Activated naive CD8-positive, alpha-beta T cell treated with anti-CD3 and anti-CD28 coated beads for 36 hours (primary cell): Measurements from ENCODE around the gene CFAP298. TPM values are rescaled to one million over a fixed set of nuclear protein-coding genes. Genes with fewer than 3 reads are reported as not detected.
"Not testable (repeated sequence)": the region's sequence is repeated elsewhere in the genome, so short reads cannot be mapped to it uniquely, and the experiment has no call there.

ENCODE experiments used
- DNase-seq: peaks from one replicate; pipeline ENCODE4 v3.0.0; 2021
- H3K27ac Mint-ChIP-seq: one replicate; pipeline ENCODE4 v1.8.0; 2022; ENCODE audit warnings: mild to moderate bottlenecking, moderate library complexity, mixed read lengths
- H3K27me3 Mint-ChIP-seq: one replicate; pipeline ENCODE4 v1.8.0; 2022; ENCODE audit warnings: mild to moderate bottlenecking, mixed read lengths
- H3K36me3 Mint-ChIP-seq: one replicate; pipeline ENCODE4 v1.8.0; 2021; ENCODE audit warnings: mild to moderate bottlenecking, mixed read lengths
- H3K4me1 Mint-ChIP-seq: one replicate; pipeline ENCODE4 v1.8.0; 2021; ENCODE audit warnings: mixed read lengths
- H3K4me3 Mint-ChIP-seq: one replicate; pipeline ENCODE4 v1.8.0; 2022; ENCODE audit warnings: mild to moderate bottlenecking, moderate library complexity, mixed read lengths
- H3K9me3 Mint-ChIP-seq: one replicate; pipeline ENCODE4 v1.8.0; 2022; ENCODE audit warnings: mixed read lengths
- total RNA-seq, 2 experiments: library from RNA; stranded (reverse); gene quantifications; one replicate each; pipeline ENCODE4 v1.2.3, GENCODE V29; 2021

Gene CFAP298
- total RNA-seq, 2 experiments from 2014 or later: 47.2 to 48.5 TPM

DNA sequence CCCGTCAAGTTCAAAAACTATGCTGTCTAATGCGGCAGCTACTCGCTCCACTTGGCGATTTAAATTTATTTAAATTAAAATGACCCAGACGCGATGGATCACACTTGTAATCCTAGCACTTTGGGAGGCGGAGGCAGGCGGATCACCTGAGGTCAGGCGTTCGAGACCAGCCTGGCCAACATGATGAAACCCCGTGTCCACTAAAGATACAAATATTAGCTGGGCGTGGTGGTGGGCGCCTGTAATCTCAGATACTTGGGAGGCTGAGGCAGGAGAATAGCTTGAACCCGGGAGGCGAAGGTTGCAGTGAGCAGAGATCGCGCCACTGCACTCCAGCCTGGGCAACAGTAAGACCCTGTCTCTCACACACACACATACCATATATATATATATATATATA, 1.2 kb downstream of the CFAP298 start:
- H3K27me3 Mint-ChIP-seq, H3K4me1 Mint-ChIP-seq, H3K9me3 Mint-ChIP-seq, DNase-seq, H3K27ac Mint-ChIP-seq, H3K36me3 Mint-ChIP-seq: not testable (repeated sequence)
- peak overlapping the region; percentile 72 for H3K4me3 Mint-ChIP-seq

DNA sequence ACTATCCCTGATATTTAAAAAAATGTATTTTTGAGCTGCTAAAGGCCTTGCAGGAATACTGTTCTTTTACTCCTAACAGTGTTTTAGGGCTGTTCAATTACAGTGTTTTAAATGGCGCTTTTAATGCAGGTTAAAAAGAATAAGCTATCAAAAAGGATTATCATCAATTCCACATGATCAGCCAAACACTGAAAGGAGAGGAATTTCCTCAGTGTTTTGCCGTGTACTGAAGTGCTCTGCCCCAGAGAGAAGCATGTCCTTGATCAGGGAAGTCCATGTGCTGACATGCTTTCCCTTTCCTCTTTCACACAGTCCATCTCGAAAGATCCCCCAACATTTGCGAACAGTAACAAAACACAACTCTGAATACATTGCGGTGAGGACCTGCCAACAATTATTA, 3.3 kb downstream of the CFAP298 start:
- H3K4me3 Mint-ChIP-seq: no peak overlapping the region
- peaks cover 6% of the 10 kb centered on the region for H3K4me1 Mint-ChIP-seq
- H3K27me3 Mint-ChIP-seq: no peaks in the 10 kb centered on the region
- no peak overlapping the region for H3K27ac Mint-ChIP-seq
- H3K36me3 Mint-ChIP-seq: peaks cover 17% of the 10 kb centered on the region
- no peak for DNase-seq
- no peaks in the 10 kb centered on the region for H3K9me3 Mint-ChIP-seq

- H3K4me1 Mint-ChIP-seq: peaks cover 2% of the 10 kb centered on the region
- H3K27me3 Mint-ChIP-seq: no peaks in the 10 kb centered on the region
- H3K27ac Mint-ChIP-seq: no peak overlapping the region
- H3K4me3 Mint-ChIP-seq: no peak overlapping the region
- no peak for DNase-seq
- peaks cover 23% of the 10 kb centered on the region for H3K36me3 Mint-ChIP-seq
- no peaks in the 10 kb centered on the region for H3K9me3 Mint-ChIP-seq
These were observed 6.7 kb downstream of the CFAP298 start for GRCh38 chr21:32605469-32605868.

GRCh38 chr21:32604464-32604863, 7.7 kb downstream of the CFAP298 start:
- H3K4me3 Mint-ChIP-seq: no peak overlapping the region
- peaks cover 20% of the 10 kb centered on the region for H3K36me3 Mint-ChIP-seq
- H3K27ac Mint-ChIP-seq: no peak overlapping the region
- H3K4me1 Mint-ChIP-seq: no peaks in the 10 kb centered on the region
- no peak for DNase-seq
- no peaks in the 10 kb centered on the region for H3K9me3 Mint-ChIP-seq
- no peaks in the 10 kb centered on the region for H3K27me3 Mint-ChIP-seq

GRCh38 chr21:32603131-32603530, 9.0 kb downstream of the CFAP298 start:
- Mint-ChIP-seq H3K27me3 (no peaks in the 10 kb centered on the region), H3K4me3 (no peak overlapping the region), H3K4me1 (no peaks in the 10 kb centered on the region), H3K27ac (no peak overlapping the region), H3K36me3 (peaks cover 20% of the 10 kb centered on the region), H3K9me3 (no peaks in the 10 kb centered on the region)
- DNase-seq: no peak

- DNase-seq: no peak
- Mint-ChIP-seq H3K4me1 (no peaks in the 10 kb centered on the region), H3K27ac (no peak overlapping the region), H3K4me3 (no peak overlapping the region), H3K36me3 (peaks cover 19% of the 10 kb centered on the region), H3K27me3 (no peaks in the 10 kb centered on the region), H3K9me3 (no peaks in the 10 kb centered on the region)
These were observed 10.1 kb downstream of the CFAP298 start for GRCh38 chr21:32602099-32602498.

GRCh38 chr21:32599526-32599925, 12.7 kb downstream of the CFAP298 start:
- Mint-ChIP-seq H3K27me3 (no peaks in the 10 kb centered on the region), H3K4me1 (peaks cover 2% of the 10 kb centered on the region), H3K4me3 (no peak overlapping the region), H3K9me3 (no peaks in the 10 kb centered on the region), H3K27ac (peak overlapping the region; percentile 38), H3K36me3 (peaks cover 9% of the 10 kb centered on the region)
- no peak for DNase-seq

DNA sequence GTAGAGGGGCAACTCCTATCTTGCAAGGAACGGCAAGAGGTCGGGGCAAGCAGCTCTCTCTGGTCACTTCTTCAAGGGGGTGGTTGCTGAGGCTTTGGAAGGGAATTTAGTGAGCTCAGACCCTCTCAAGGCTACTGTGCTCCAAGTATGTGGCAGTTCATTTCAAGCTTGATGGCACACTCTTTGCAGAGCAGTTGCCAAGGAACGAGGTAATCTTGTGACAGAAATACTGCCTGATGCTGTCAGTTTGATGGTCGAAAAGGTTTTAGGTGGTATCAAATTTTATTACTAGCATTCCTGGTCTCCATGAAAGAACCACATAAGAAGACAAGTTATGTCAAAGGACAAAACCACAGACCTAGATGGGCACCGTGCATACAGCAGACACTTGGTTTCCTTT, 13.1 kb downstream of the CFAP298 start:
- Mint-ChIP-seq H3K27me3 (no peaks in the 10 kb centered on the region), H3K36me3 (peaks cover 6% of the 10 kb centered on the region), H3K9me3 (no peaks in the 10 kb centered on the region), H3K4me1 (peaks cover 2% of the 10 kb centered on the region), H3K4me3 (no peak overlapping the region), H3K27ac (peak overlapping the region; percentile 38)
- no peak for DNase-seq

GRCh38 chr21:32597205-32597604, 15.0 kb downstream of the CFAP298 start:
- H3K4me1 Mint-ChIP-seq: peaks cover 2% of the 10 kb centered on the region
- H3K4me3 Mint-ChIP-seq: no peak overlapping the region
- no peaks in the 10 kb centered on the region for H3K36me3 Mint-ChIP-seq
- H3K27me3 Mint-ChIP-seq: no peaks in the 10 kb centered on the region
- DNase-seq: no peak
- H3K9me3 Mint-ChIP-seq: no peaks in the 10 kb centered on the region
- H3K27ac Mint-ChIP-seq: no peak overlapping the region

- DNase-seq: no peak
- Mint-ChIP-seq H3K4me1 (peaks cover 2% of the 10 kb centered on the region), H3K9me3 (no peaks in the 10 kb centered on the region), H3K4me3 (no peak overlapping the region), H3K27ac (no peak overlapping the region), H3K36me3 (no peaks in the 10 kb centered on the region), H3K27me3 (no peaks in the 10 kb centered on the region)
These were observed 16.7 kb downstream of the CFAP298 start for GRCh38 chr21:32595431-32595830.

DNA sequence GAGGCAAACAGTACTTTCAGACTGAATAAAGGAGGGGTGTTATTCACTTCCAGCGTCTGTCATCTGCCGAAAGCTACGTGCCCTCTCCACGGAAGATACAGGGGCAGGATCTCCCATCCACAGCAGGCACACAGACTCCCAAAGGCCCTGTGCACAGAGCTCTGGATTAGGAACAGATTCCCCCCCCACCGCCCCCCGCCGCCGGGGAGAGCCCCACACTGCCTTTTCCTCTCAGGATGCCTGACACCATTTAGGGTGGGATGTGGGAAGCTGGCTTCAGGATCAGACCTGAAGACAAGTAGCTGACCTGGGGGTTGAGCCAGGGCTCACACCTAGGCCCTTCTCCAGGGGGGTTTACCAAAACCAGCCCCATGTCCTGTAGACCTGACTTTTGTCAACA, 18.5 kb downstream of the CFAP298 start:
- no peak overlapping the region for H3K4me3 Mint-ChIP-seq
- peaks cover 2% of the 10 kb centered on the region for H3K4me1 Mint-ChIP-seq
- H3K9me3 Mint-ChIP-seq: no peaks in the 10 kb centered on the region
- no peak overlapping the region for H3K27ac Mint-ChIP-seq
- DNase-seq: no peak
- H3K27me3 Mint-ChIP-seq: no peaks in the 10 kb centered on the region
- H3K36me3 Mint-ChIP-seq: no peaks in the 10 kb centered on the region

GRCh38 chr21:32592929-32593502, 19.2 kb downstream of the CFAP298 start:
- Mint-ChIP-seq H3K4me1 (peaks cover 2% of the 10 kb centered on the region), H3K27ac (no peak overlapping the region), H3K4me3 (no peak overlapping the region), H3K9me3 (no peaks in the 10 kb centered on the region), H3K36me3 (no peaks in the 10 kb centered on the region), H3K27me3 (no peaks in the 10 kb centered on the region)
- no peak for DNase-seq

DNA sequence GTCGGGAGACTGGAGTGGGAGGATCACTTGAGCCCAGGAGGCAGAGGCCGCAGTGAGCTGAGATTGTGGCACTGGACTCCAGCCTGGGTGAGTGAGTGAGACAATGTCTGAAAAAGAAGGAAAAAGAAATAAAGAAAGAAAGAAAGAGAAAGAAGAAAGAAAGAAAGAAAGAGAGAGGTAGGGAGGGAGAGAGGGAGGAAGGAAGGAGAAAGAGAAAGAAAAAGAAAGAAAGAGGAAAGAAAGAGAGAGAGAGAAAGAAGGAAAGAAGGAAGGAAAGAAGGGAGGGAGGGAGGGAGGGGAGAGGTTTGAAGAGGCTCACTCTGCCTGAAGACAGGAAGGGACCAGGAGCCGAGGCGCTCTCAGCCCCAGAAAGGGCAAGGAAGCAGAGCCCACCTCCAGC, 22.0 kb downstream of the CFAP298 start:
- no peaks in the 10 kb centered on the region for H3K9me3 Mint-ChIP-seq
- H3K4me3 Mint-ChIP-seq: no peak overlapping the region
- H3K36me3 Mint-ChIP-seq: no peaks in the 10 kb centered on the region
- no peaks in the 10 kb centered on the region for H3K4me1 Mint-ChIP-seq
- no peaks in the 10 kb centered on the region for H3K27me3 Mint-ChIP-seq
- H3K27ac Mint-ChIP-seq: no peak overlapping the region
- no peak for DNase-seq

DNA sequence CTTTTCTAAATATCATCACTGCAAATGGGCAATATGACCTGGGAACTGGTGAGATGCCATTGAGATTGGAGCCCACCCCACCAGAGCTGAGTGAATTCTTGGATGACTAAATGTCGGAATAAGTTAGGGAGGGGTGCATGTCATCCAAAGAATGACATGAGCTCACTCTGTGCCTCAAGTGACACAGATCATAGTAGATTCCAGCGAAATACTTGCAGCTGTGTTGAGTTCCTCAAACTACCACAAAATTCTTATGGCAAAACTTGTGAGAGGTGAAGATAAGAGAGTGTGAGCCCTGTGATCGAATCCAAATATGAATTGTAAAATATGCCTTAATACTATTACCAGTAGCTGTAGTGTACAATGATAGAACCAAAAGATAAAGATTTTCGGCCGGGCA, 24.5 kb downstream of the CFAP298 start:
- H3K27ac Mint-ChIP-seq: no peak overlapping the region
- H3K4me3 Mint-ChIP-seq: no peak overlapping the region
- no peaks in the 10 kb centered on the region for H3K4me1 Mint-ChIP-seq
- H3K36me3 Mint-ChIP-seq: no peaks in the 10 kb centered on the region
- no peaks in the 10 kb centered on the region for H3K9me3 Mint-ChIP-seq
- no peak for DNase-seq
- H3K27me3 Mint-ChIP-seq: no peaks in the 10 kb centered on the region

- Mint-ChIP-seq H3K4me1 (no peaks in the 10 kb centered on the region), H3K27ac (no peak overlapping the region), H3K4me3 (no peak overlapping the region), H3K9me3 (no peaks in the 10 kb centered on the region), H3K36me3 (no peaks in the 10 kb centered on the region), H3K27me3 (no peaks in the 10 kb centered on the region)
- DNase-seq: no peak
These were observed 25.1 kb downstream of the CFAP298 start for GRCh38 chr21:32587120-32587519.

DNA sequence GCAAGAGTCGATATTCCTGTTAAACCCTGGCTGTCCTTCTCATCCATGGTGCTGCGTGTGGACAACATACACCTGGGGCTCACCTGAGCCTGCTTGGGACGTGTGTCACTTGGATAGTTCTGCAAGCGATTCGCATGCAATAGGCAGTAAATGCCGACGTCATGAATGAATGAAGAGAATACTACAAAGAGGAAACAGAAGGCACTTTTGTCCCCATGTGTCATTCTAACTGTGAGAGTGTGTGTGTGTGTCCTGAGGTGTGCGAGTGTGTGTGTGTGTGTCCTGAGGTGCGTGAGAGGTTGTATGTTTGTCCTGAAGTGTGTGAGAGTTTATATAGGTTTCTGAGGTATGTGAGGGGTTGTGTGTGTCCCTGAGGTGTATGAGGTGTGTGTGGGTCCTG, 26.2 kb downstream of the CFAP298 start:
- Mint-ChIP-seq H3K27me3 (no peaks in the 10 kb centered on the region), H3K27ac (no peak overlapping the region), H3K4me3 (no peak overlapping the region), H3K4me1 (no peaks in the 10 kb centered on the region), H3K36me3 (no peaks in the 10 kb centered on the region), H3K9me3 (no peaks in the 10 kb centered on the region)
- DNase-seq: no peak
